Stomach (tissue), 9 donors: ENCODE measurements around the gene SGK1. TPM values are rescaled to one million over a fixed set of nuclear protein-coding genes. Genes with fewer than 3 reads are reported as not detected.
"Not testable (repeated sequence)": the region's sequence is repeated elsewhere in the genome, so short reads cannot be mapped to it uniquely, and the experiment has no call there.

ENCODE experiments used
- DNase-seq, 2 donors: peaks; one replicate each; pipeline versions ENCODE4 v3.0.0 to v3.0.0-alpha.2; 2013 to 2019
- H3K27ac ChIP-seq, 5 donors: fragments of 200-600 bp in 4 of 5; sonication (generic) in 4 of 5; one replicate each; pipeline ENCODE4 v1.5.1; 2013 to 2019; ENCODE audit warnings: mild to moderate bottlenecking in 1 of 5, moderate library complexity in 1 of 5
- H3K27me3 ChIP-seq, 3 donors: fragments of 200-600 bp; sonication (generic); one replicate each; pipeline ENCODE4 v1.5.1; 2017 to 2019; ENCODE audit warnings: mixed run types in 1 of 3
- H3K36me3 ChIP-seq, 4 donors: fragments of 200-600 bp; sonication (generic); 1 replicate in 3 of 4; 2 replicates in 1 of 4; pipeline ENCODE4 v1.5.1; 2016 to 2019
- H3K4me1 ChIP-seq, 4 donors: fragments of 200-600 bp; sonication (generic); one replicate each; pipeline ENCODE4 v1.5.1; 2016 to 2019
- H3K4me3 ChIP-seq, 4 donors: fragments of 200-600 bp; sonication (generic) in 3 of 4; one replicate each; pipeline ENCODE4 v1.5.1; 2016 to 2019; ENCODE audit warnings: mild to moderate bottlenecking in 1 of 4
- H3K9me3 ChIP-seq, 4 donors: fragments of 200-600 bp; sonication (generic); one replicate each; pipeline ENCODE4 v1.5.1; 2016 to 2019
- CTCF ChIP-seq, 7 experiments: fragments of 450-650 bp in 4 of 7; fragments of 200-600 bp in 3 of 7; sonication (generic) in 3 of 7; IDR thresholded peaks; one replicate each; pipeline ENCODE4 v1.5.1; 2016 to 2019; ENCODE audit warnings: antibody characterized with exemption in 7 of 7, control low read depth in 2 of 7, mild to moderate bottlenecking in 1 of 7
- EP300 ChIP-seq: sonication (generic); formaldehyde crosslinking; IDR thresholded peaks from one replicate; pipeline ENCODE4 v1.6.1; 2017; ENCODE audit warnings: antibody characterized with exemption
- POLR2A ChIP-seq, 4 donors: fragments of 450-650 bp; IDR thresholded peaks; one replicate each; pipeline ENCODE4 v1.6.1; 2016; ENCODE audit warnings: antibody characterized with exemption in 4 of 4, control low read depth in 2 of 4, mild to moderate bottlenecking in 1 of 4, moderate library complexity in 1 of 4
- POLR2AphosphoS5 ChIP-seq, 3 donors: sonication (generic); formaldehyde crosslinking; IDR thresholded peaks; one replicate each; pipeline ENCODE4 v1.6.1; 2016; ENCODE audit warnings: antibody characterized with exemption in 3 of 3
- WGBS, 5 donors: extraction: QIAGEN DNeasy Blood & Tissue Kit in 3 of 5; methylation state at CpG; one replicate each; pipeline versions ENCODE4 v1.1.5 to v1.1.7; 2013 to 2018; 5-methylcytosine and 5-hydroxymethylcytosine counted together
- intact Hi-C: fragments of 100-400 bp; cut with DNase I; formaldehyde crosslinking; loops from one replicate; pipeline ENCODE4 v1.15.1; 2023; ENCODE audit warnings: low total_unique reads
- polyA plus RNA-seq, 3 donors: library from polyadenylated mRNA; stranded (reverse); fragments of 200-250 nt; gene quantifications; one replicate each; pipeline ENCODE4 v1.2.3, GENCODE V29; 2013
- total RNA-seq, 5 donors: library from RNA; depleted of rRNA; stranded (reverse); fragments of >200 nt; gene quantifications; one replicate each; pipeline versions ENCODE4 v1.1.0 to v1.2.3, GENCODE V29; 2014 to 2016
- donor health status: healthy with polysubstance abuse.
- donor health status: Bipolar disorder and iron deficiency.
- donor health status: healthy.

Gene SGK1
- total and polyA plus RNA-seq, 8 donors = 72.3 to 347 (median 154) TPM

GRCh38 chr6:134307870-134308269 lies 10.0 kb downstream of the SGK1 start:
- intact Hi-C loops = no loop called here
- peak overlapping the region; percentile 41 to 72 (median 58) for H3K27ac ChIP-seq
- DNase-seq = no peak
- peaks cover 0 to 18% (median 8%) of the 10 kb centered on the region in 4 donors for H3K4me1 ChIP-seq
- H3K27me3 ChIP-seq = no peaks in the 10 kb centered on the region
- no peak overlapping the region for H3K4me3 ChIP-seq
- TF ChIP-seq POLR2AphosphoS5 (IDR thresholded peaks at IDR 0.05) (no peak), CTCF (IDR thresholded peaks at IDR 0.05) (no peak), POLR2A (IDR thresholded peaks at IDR 0.05) (no peak), EP300 (no peak)
- H3K9me3 ChIP-seq = no peaks in the 10 kb centered on the region
- H3K36me3 ChIP-seq = no peaks in the 10 kb centered on the region
- WGBS, 5 donors = 67 to 82% (median 75%) methylated on average over 5 of the region's 5 CpGs

- no peak overlapping the region for H3K4me3 ChIP-seq
- DNase-seq = peak in 1 of 2 donors; percentile 21
- peak overlapping the region; percentile 41 to 72 (median 58) for H3K27ac ChIP-seq
- TF ChIP-seq EP300 (no peak), CTCF (IDR thresholded peaks at IDR 0.05) (no peak), POLR2A (IDR thresholded peaks at IDR 0.05) (no peak), POLR2AphosphoS5 (IDR thresholded peaks at IDR 0.05) (peak in 1 of 3 donors; percentile 58)
- H3K27me3 ChIP-seq = no peaks in the 10 kb centered on the region
- 36 to 65% (median 42%) methylated on average over 6 of the region's 6 CpGs for whole genome bisulfite sequencing, 5 donors
- intact Hi-C loops = no loop called here
- no peaks in the 10 kb centered on the region for H3K36me3 ChIP-seq
- H3K9me3 ChIP-seq = no peaks in the 10 kb centered on the region
- peaks cover 0 to 18% (median 8%) of the 10 kb centered on the region in 4 donors for H3K4me1 ChIP-seq
These were observed 10.8 kb downstream of the SGK1 start for GRCh38 chr6:134307075-134307474.

- Histone ChIP-seq H3K27ac (peak overlapping the region in 2 of 5 donors; percentile 14 to 25), H3K4me1 (peaks cover 0 to 23% (median 8%) of the 10 kb centered on the region in 4 donors)
- intact Hi-C loops, H3K4me3 ChIP-seq, H3K36me3 ChIP-seq, DNase-seq, H3K27me3 ChIP-seq, H3K9me3 ChIP-seq: not testable (repeated sequence)
- WGBS, 5 donors = 74 to 86% (median 82%) methylated on average over 6 of the region's 6 CpGs
These were observed 13.5 kb downstream of the SGK1 start for GRCh38 chr6:134304381-134304780.

- Histone ChIP-seq H3K4me1 (peaks cover 0 to 28% (median 9%) of the 10 kb centered on the region in 4 donors), H3K27me3 (no peaks in the 10 kb centered on the region), H3K9me3 (no peaks in the 10 kb centered on the region), H3K27ac (peak overlapping the region in 3 of 5 donors; percentile 10 to 25 (median 14)), H3K4me3 (no peak overlapping the region), H3K36me3 (no peaks in the 10 kb centered on the region)
- TF ChIP-seq POLR2A (IDR thresholded peaks at IDR 0.05) (no peak), EP300 (no peak), POLR2AphosphoS5 (IDR thresholded peaks at IDR 0.05) (no peak), CTCF (IDR thresholded peaks at IDR 0.05) (no peak)
- 64 to 76% (median 73%) methylated on average over 6 of the region's 6 CpGs for WGBS, 5 donors
- intact Hi-C loops = no loop called here
- DNase-seq = no peak
These were observed 14.0 kb downstream of the SGK1 start for GRCh38 chr6:134303891-134304290.

GRCh38 chr6:134299236-134299635 lies 18.7 kb downstream of the SGK1 start:
- Histone ChIP-seq H3K4me1 (peaks cover 0 to 25% (median 6%) of the 10 kb centered on the region in 4 donors), H3K9me3 (no peaks in the 10 kb centered on the region), H3K4me3 (no peak overlapping the region), H3K27ac (peak overlapping the region in 4 of 5 donors; percentile 17 to 58 (median 34)), H3K27me3 (no peaks in the 10 kb centered on the region), H3K36me3 (no peaks in the 10 kb centered on the region)
- TF ChIP-seq EP300 (no peak), POLR2AphosphoS5 (IDR thresholded peaks at IDR 0.05) (peak in 2 of 3 donors; percentile 15 to 26)
- intact Hi-C loops = no loop called here
- WGBS, 5 donors = 27 to 44% (median 39%) methylated on average over 3 of the region's 3 CpGs
- DNase-seq = peak; percentile 58 to 65
